Measurements from ENCODE around the gene MLANA.

Gene MLANA

GRCh38 chr9:5909976-5910375 is 19.3 kb downstream of the MLANA start:
- DNase-seq = no peak

DNA sequence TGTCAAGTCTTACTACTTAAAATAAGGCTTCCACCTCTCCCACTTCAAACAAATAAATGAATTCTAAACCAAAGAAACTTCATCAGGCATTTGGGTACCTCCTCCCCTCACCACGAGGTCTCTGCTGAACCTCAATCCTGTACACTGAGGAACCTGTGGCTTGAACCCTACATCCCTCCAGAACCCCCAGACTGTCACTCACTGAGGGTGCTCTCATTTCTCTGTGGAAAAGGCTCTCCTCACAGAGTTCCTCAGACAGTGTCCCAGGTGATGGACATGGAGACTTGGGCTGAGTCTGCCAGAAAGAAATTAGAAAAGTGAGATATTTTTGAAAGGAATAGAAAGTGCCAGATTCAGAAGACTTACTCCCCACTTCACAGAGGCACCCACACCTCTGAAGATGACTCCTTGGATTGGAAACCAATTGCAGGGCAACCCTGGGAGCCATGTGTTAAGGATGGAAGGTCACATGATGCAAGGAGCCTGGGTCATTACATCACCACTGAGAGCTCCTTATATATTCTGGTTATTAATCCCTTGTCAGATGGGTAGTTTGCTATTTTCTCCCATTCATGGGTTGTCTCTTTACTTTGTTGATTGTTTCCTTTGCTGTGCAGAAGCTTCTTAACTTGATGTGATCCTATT is 19.8 kb downstream of the MLANA start:
- no peak for DNase-seq

- DNase-seq = no peak
These were observed 24.7 kb downstream of the MLANA start for GRCh38 chr9:5915438-5915837.

- no peak for DNase-seq
These were observed 26.6 kb downstream of the MLANA start for GRCh38 chr9:5917273-5917672.

GRCh38 chr9:5917888-5918287 is 27.2 kb downstream of the MLANA start:
- no peak for DNase-seq

DNA sequence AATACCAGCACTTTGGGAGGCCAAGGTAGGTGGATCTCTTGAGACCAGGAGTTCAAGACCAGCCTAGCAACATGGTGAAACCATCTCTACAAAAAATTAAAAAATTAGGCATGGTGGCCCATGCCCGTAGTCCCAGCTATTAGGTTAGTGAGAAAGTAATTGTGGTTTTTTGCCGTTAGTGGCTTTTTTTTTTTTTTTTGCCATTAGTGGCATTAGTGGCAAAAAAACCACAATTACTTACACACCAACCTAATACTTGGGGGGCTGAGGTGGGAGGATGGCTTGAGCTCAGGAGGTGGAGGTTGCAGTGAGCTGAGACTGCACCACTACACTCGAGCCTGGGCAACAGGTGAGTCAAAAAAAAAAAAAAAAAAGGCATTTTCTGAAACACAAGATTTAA is 27.8 kb downstream of the MLANA start:
- DNase-seq = no peak

GRCh38 chr9:5920860-5921328 is 30.2 kb downstream of the MLANA start:
- DNase-seq = no peak

DNA sequence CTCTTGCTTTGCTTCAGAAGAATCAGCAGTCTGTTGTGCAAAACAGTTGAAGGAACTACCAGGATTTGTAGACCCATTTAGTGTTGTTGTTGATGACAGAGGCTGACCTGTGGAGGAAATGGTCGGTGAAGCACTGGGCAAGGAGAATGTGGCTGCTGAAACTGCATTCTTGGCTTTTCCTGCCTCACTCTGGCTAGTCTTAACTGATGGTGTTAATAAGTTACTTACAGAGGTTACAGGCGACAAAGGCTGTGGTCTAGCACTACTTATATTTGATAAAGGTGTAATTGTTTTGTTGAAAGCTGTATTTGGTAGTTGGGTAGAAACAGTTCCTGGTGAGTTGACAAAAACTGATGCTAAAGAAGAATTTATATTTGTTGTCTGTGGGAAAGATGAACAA is 31.5 kb downstream of the MLANA start:
- DNase-seq = no peak

DNA sequence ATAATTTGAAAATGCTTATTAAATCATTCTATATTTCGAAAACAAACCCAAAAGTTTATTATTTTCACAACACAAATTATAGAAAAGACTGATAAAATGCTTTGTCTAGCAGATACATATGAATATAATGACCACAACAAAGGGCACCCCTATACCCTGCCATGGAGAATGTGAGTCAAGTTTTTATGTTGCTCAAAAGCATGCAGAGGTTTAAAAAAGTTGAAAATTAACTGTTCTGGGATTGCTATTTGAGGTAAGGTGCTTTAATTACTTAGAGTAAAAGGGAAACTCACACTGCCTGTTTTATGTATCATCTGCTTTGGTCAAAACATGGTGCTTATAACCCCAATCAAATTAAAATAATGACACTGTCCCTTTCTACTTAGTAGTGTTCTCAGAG is 41.0 kb downstream of the MLANA start:
- DNase-seq = no peak

DNA sequence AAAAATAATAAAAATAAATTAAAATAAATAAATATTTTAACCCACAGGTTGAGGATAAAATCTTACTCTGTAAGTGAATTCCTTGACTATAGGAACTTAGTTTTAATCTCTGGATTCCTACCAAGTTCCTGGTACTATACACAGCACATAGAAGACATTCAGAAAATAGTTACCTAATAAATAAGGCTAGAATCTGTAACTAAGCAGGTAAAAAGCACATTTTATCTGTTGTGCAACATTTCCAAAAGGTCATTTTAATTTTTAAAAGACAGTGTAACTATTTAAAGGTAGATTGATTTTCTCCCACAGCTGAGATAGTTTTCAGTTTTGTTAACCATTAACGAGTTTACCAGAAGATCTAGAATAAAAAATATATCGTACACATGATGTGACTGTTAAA is 47.8 kb downstream of the MLANA start:
- no peak for DNase-seq

DNA sequence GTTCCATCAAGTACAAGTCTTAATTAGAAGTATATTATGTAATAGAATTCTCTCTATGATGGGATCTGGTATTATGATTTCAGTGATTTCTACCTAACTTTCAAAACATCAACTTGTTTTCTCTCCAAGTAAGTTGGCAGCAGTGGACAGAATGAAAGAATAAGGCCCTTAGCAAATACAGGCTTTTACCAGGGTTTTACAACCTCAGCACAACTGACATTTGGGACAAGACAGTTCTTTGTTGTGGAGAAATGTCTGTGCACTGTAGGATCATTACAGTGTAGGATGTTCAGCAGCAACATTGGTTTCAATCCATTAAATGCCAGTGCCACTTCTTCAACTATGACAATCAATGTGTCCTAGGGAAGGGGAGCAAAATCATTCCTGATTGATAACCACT is 48.8 kb downstream of the MLANA start:
- no peak for DNase-seq

- no peak for DNase-seq
These were observed 50.5 kb downstream of the MLANA start for GRCh38 chr9:5941214-5941613.

- no peak for DNase-seq
These were observed 54.4 kb downstream of the MLANA start for GRCh38 chr9:5945112-5945511.

- DNase-seq = peak; percentile 69
These were observed 57.2 kb downstream of the MLANA start for GRCh38 chr9:5947912-5948311.

- peak; percentile 23 for DNase-seq
These were observed 58.5 kb downstream of the MLANA start for GRCh38 chr9:5949103-5949699.

DNA sequence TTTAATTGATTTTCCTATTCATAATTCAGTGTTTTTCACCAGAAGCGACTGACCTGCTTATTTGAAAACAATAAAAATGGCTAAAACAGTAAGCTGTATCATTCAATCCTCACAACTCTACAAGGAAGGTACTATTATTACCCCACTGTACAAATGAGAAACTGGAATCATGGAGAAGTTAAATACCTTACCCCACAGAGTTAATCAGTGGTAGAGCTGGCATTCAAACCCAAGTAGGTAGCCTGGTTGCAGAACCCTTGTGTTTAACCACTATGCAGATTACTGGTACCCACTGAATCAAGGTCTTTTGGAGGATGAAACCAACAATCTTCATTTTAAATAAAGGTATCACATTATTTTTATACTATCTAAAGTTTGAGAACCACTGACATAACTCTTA is 59.6 kb downstream of the MLANA start:
- DNase-seq = no peak

DNA sequence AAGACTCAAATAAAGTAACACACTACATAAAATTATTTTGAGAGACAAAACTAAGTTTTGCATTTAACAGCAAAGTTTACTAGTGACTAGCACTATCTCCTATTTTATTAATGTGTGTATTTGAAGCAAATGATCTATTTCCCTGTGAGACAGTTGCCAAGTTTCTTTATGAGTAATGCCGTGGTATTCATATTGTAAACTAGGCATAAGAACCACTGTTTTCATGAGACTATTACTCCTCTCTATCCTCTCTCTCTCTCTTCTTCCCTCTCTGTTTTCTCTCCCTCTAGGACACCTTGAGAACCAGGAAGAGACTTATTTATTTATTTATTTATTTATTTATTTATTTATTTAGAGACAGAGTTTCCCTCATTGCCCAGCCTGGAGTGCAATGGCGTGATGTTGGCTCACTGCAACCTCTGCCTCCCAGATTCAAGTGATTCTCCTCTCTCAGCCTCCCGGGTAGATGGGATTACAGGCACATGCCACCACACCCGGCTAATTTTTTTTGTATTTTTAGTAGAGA is 61.1 kb downstream of the MLANA start:
- DNase-seq = no peak

DNA sequence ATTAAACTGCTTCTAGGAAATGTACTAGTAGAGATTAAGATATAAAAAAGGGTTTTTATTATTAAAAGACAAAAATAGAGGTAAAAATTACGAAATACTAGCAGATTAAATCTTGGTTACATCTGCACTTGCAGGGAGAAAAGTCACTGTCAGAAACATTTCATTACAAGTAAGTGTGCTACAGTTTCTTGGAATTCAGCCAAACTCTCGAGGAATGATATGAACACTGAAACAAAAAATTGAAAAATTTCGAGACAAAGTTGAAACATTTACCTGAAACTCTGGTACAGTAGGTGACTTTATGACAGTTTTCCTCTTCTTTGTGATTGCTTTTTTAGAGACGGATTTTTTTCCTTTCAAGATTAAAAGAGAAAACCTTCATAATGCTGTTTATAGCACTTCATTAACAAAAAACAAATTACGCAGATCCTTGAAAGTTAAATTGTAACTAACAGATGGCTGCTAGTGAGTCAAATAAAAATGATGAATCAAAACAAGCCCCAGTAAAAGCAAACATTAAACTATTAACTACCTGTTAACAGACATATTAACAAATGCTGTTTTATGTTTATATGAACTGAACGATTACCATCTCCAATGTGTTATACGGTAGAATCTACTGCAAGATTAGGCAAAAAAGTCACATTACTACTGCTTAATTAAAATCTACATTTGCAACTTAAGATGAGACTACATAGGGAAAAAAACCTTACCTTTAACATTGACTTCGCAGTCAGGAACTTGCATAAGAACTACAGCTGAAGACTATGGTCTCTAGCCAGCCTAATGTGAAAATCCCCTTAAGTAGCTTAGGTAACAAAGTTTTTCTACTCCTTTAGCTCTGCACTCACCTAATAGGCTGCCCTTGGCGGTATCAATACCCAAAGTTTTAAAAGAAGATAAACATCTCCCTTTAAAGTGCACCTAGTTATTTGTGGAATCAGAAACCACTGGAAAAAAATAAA is 63.3 kb downstream of the MLANA start:
- DNase-seq = no peak

DNA sequence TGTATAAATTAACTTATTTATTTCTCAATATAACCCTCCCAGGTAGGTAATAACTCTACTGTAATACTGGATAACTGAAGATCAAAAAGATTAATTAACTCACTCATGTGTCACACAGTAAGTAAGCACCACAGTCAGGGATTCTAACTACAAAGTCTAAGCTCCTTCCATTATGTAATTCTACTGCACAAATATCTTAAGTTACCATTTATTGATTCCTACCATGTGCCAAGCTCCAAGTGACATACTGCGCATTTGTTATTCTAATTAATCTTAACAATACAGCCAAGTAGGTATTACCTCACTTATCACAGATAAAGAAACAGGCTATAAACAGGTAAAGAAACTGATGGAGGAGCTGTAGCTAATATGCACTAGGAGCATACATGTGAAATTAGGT is 66.5 kb downstream of the MLANA start:
- DNase-seq = no peak

- DNase-seq = no peak
These were observed 67.6 kb downstream of the MLANA start for GRCh38 chr9:5958273-5958672.

All from NCI-H510A treated with DMSO at 0.1 percent for 48 hours (cell line).